Stimulated activated CD8-positive, alpha-beta memory T cell treated with anti-CD3 and anti-CD28 coated beads, Interleukin-15, amount 100 ng/mL, for 4 hours (primary cell): ENCODE results near the gene TMEM120B.
"Not testable (repeated sequence)": the region's sequence is repeated elsewhere in the genome, so short reads cannot be mapped to it uniquely, and the experiment has no call there.

ENCODE experiments used
- DNase-seq, 2 donors: peaks; one replicate each; pipeline ENCODE4 v3.0.0-alpha.2; 2020; ENCODE audit warnings: low read depth in 2 of 2

Gene TMEM120B

DNA sequence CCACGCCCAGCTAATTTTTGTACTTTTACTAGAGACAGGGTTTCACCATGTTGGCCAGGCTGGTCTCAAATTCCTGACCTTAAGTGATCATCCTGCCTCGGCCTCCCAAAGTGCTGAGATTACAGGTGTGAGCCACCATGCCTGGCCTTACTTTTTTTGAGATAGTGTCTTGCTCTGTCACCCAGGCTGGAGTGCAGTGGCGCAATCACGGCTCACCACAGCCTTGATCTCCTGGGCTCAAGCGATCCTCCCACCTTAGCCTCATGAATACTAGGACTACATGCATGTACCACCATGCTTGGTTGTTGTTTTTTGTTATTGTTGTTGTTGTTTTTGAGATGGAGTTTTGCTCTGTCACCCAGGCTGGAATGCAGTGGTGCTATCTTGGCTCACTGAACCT, 33.0 kb downstream of the TMEM120B start:
- not testable (repeated sequence) for DNase-seq

DNA sequence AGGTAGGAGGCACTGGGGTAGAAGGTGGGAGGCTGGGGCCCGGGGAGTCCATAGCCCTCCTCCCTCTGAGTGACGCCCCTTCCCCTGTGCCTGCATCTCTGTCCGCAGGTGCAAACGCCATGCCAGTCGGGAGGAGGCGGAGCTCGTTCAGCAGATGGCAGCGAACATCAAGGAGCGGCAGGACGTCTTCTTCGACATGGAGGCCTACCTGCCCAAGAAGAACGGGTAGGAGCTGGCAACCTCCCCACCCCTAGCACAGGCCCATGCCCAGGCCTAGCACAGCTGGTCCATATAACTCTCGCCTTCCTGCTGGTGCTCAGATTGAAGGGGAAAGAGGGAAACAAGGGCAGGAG, 35.6 kb downstream of the TMEM120B start:
- DNase-seq = no peak

DNA sequence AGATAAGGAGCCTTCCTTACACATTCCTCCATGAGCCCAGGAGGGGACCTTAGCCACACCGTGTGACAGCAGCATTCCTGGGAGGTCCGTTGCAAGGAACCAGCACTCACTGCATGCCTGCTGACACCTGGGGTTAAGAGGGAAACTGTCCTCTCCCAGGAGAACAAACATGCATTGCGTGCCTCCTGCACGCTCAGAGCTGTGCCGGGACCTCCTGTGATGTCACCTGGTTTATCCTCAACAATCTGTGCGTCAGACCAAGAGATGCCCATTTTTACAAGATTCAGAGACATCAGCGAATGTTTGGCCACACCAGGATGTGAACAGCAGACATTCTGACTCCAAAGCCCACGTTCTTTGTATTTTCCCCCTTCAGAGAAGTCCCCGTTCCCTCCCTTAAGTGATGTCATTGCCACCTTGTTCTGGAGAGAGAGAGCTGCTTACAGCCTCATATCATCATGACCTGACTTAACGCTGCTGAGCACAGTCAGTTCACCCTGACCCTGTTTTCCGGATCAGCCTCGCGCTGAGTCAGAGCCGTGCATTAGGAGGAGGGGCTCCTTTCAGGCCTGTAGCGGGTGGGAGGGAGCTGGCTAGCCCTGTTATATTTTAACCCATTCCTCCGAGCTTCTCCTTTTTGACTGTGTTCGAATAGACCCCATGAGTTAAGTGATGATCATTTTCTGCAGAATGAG, 36.2 kb downstream of the TMEM120B start:
- DNase-seq = no peak

DNA sequence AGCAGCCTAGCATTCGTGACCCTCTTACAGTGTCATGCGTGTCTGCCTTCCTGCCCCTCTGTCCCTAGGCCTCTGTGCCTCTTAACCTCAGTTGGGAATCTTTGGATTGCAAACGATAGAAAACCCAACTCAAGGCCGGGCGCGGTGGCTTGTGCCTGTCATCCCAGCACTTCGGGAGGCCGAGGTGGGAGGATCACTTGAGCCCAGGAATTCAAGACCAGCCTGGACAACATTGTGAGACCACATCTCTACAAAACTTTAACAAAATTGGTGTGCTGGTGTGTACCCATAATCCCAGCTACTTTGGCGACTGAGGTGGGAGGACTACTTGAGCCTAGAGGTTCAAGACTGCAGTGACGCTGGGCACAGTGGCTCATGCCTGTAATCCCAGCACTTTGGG, 36.7 kb downstream of the TMEM120B start:
- DNase-seq = no peak

DNA sequence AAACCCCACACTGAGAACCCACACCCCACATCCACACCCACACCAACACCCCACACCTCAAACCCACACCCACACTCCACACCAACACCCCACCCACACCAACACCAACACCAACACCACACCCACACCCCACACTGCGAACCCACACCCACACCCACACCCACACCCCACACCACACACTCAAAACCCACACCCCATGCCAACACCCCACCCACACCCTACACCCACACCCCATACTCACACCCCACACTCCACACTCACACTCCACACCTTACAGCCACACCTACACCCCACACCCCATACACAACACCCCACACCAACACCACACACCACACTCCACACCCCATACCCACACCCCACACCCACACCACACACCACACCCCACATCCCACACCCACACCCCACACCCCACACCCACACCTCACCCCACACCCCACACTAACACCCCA, 38.0 kb downstream of the TMEM120B start:
- no peak for DNase-seq

DNA sequence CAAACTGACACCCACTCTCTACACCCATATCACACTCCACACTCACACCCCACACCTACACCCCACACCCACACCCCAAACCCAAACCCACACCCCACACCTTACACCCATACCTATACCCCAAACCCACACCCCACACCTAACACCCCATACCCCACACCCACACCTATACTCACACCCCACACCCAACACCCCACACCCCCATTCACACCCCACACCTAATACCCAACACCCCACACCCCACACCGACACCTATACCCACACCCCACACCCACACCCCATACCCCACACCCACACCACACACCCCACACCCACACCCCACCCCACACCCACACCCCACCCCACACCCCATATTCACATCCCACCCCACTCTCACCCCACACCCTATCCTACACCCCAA, 38.5 kb downstream of the TMEM120B start:
- no peak for DNase-seq

DNA sequence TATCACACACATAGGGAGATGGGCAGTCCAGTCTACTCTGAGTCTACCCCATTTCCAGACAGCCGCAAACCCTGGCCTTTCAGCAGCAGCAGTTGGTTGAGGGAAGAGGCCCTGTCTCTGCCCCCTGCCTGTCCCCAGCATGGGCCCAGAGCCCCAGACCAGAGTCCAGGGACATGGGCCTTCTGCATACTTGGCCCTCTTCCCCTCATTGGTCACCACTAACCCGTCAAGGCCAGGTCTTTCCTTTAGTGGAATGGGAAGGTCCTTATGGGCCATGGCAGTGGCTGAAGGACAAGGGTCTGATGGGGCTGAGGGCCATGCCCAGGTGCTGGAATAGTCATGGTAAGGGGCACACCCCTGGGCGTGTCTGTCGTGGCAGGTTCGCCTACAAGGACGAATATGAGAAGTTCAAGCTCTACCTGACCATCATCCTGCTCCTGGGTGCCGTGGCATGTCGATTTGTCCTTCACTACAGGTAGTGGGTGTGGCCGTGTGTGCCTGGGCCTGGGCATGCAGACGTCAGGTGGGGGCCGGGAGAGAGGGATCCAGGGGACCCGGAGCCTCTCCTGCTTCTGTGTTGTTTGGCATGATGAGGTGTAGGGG, 39.3 kb downstream of the TMEM120B start:
- DNase-seq = no peak

DNA sequence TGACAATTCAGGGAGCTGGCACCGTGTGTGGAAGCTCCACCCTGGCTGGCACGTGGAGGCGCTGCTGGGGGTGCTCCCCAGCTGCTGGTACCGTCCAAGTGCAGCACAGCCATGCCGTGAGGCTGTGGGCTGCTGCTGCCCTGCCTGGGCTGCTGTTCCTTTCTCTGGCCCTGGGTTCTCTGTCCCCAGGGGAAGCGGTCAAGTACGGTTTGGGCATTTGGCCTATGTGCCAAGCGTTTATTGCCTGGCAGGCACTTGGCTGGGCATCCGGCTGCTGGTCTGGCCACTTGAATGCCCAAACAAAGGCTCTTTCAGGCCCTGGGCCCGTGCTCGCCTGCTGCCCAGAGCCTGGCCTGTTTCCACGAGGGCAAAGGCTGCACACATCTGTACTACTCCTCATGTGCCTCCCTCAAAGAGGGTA, 41.3 kb downstream of the TMEM120B start:
- no peak for DNase-seq

DNA sequence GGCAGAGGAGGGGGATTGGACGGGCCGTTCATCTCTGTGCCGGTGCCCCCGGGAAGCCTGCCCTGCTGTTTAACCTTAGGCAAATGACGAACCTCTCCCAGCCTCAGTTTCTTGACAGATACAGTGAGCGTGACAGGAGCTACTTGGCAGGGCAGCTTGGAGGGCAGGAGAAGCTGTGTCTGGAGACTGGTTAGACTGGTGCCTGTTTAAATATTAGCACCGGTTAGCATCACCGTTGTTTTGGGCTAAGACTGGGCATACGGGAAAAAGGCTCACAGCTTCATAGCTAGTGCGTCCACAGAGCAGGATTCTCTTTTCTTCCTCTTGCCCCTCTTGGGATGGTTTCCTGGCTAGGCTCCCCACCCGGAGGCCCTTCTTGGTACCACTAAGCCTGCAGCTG, 42.3 kb downstream of the TMEM120B start:
- DNase-seq = no peak

DNA sequence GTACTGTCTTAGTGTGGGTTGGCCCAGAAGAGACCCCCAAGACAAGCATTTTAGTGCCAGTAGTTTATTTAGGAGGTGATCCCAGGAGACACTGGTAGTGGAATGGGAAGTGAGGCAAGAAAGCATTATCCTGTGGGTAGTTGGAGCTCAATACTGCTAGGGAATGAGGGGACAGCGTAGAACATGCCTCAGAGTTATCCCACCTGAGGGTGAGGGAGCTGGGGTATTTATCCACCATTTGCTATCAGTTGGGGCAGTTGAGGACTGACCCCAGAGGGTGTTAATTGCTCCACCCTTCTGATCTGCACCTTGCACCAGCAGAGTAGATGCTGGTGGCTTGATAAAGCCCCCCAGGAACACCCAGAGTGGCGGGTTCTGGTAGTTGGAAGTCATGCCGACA, 43.0 kb downstream of the TMEM120B start:
- DNase-seq = no peak

DNA sequence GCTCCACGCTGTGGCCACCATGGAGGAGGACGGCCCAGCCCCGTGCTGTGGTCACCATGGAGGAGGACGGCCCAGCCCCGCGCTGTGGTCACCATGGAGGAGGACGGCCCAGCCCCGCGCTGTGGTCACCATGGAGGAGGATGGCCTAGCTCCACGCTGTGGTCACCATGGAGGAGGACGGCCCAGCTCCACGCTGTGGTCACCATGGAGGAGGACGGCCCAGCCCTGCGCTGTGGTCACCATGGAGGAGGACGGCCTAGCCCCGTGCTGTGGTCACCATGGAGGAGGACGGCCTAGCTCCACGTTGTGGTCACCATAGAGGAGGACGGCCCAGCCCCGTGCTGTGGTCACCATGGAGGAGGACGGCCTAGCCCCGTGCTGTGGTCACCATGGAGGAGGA, 46.0 kb downstream of the TMEM120B start:
- DNase-seq = not testable (repeated sequence)

DNA sequence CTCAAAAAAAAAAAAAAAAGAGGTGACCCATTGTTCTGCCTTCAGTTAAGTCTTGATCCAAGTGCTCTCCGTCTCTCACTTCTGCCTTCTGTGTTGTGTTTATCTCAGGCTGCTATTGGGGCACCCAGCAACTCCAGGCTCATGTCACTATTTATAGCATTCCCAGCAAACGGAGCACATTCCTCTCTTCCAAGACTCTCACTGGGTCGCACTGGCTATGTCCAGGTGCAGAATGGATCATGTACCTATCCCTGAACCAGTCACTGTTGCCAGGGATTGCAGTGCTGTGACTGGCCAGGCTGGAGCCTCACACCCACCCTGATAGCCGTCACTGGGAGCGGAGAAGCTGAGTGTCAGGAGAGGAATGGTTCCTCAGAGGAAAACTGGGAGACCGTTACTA, 49.7 kb downstream of the TMEM120B start:
- no peak for DNase-seq

DNA sequence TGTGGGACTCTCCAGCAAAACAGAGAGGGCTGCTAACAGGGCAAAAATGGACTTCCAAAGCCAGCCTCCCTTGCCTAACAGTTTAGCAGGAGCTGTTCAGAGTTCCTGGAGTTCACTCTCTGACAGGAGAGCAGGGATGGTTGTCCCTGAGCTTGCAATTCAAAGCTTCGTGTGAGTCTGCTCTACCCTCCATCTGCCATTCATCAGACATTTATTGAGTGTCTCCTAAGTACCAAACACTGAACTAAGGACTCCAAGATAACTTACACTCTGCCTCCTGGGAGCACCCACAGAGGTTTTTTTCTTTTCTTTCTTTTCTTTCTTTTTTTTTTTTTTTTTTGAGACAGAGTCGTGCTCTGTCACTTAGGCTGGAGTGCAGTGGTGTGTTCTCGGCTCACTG, 52.3 kb downstream of the TMEM120B start:
- no peak for DNase-seq

DNA sequence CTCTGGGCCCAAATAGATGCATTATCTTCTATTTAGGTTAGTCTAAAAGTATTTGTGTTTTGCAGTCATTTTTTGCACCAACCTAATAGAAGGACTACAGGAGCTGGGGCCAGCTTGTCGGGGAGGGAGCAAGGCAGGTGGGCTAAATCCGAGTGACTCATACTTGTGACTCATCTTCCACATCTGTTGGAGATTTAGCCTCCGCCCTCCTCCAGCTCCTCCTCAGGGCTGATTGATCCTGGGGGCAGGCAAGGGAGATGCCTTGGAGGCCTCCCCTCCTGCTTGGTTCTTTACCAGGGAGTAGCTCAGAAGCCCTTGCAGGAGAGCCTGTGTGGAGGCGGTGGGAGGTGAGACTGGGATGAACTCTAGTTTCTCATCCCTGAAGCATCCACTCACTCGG, 53.0 kb downstream of the TMEM120B start:
- DNase-seq = no peak

DNA sequence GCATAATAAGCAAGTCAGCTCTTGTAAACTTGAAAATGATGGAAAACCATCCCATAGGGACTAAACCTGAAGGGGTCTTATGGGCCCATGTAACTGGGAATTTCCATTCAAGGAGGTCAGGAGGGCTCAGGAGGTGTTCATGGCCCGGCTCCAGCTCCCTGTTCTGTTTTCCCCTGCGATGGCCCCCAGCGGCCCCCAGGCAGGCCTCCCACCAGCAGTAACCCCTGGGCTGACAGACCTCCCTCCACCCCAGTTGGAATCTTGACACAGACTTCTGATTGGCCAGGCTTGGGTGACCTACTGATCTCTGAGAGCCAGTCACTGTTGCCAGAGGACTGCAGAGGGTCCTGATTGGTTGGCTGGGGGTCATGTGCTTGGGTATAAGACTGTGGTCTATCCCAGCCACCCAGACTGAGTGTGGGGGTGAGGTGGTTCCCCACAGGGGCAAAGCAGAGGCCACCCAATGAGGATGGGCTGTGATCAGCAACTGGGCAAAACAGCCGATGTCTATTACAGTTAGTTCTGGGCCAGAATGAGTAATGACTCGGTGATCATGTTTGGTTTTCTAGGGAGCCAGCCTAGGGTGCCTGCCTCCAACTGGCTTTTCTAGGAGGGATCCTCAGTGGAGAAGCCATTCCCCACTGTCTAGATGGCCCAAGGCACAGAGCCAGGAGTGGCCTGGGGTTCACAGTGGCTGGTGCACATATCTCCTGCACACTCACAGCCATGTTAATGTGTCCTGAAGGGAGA, 53.9 kb downstream of the TMEM120B start:
- DNase-seq = no peak

DNA sequence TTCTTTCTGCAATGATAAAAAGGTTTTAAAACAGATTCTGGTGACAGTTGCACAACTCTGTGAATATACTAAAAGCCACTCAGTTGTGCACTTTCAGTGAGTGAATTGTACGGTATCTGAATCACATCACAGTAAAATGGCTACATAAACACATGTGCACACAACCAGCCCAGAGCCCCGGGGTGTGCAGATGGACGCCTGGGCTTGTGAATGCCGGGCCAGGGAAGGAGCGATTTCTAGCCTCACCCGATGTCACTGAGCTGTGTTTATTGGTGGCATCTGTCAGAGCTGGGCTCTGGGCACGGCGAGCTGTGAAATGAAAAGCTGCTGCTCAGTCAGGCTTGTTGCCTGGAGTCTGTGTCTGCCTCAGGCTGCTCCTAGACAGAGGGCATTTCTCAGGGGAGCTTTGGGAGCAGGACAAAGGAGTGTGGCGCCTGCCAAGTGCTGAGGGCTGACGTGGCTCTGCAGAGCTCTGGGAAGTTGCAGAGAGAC, 55.0 kb downstream of the TMEM120B start:
- no peak for DNase-seq

DNA sequence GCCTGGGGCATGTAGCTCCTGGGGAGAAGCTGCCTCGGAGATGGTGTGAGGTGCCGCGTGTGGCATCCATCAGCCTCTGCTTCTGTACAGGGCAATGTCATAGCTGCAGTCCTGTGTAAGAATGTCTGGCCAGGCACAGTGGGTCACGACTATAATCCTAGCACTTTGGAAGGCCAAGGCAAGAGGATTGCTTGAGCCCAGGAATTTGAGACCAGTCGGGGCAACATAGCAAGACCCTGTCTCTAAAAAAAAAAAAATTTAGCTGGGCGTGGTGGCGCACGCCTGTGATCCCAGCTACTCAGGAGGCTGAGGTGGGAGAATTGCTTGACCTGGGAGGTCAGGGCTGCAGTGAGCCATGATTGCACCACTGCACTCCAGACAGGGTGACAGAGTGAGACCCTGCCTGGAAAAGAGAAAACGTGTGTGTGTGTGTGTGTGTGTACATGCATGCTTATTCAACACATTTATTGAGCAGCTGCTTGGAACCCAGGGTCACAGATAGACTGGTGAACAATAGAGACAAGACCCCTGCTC, 56.8 kb downstream of the TMEM120B start:
- DNase-seq = no peak

DNA sequence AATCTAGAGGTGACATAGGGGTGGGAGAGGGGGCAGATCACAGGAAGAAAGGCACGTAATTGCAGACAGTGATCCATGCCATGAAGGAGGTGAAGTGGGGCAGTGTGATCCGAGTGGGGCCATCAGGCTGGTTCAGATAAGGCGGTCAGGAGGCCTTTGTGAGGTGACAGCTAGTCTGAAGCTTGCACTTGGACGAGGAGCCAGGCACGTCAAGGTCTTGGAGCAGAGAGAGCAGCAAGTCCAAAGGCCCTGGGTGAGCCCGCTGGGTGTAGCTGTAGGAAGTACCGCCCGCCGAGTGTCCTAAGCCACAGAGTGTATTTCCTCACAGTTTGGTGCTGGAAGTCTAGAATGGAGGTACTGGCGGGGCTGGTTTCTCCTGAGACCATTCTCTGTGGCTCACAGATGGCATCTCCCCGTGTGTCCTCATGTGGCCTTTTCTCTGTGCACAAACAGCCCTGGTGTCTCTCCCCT, 57.3 kb downstream of the TMEM120B start:
- DNase-seq = no peak

DNA sequence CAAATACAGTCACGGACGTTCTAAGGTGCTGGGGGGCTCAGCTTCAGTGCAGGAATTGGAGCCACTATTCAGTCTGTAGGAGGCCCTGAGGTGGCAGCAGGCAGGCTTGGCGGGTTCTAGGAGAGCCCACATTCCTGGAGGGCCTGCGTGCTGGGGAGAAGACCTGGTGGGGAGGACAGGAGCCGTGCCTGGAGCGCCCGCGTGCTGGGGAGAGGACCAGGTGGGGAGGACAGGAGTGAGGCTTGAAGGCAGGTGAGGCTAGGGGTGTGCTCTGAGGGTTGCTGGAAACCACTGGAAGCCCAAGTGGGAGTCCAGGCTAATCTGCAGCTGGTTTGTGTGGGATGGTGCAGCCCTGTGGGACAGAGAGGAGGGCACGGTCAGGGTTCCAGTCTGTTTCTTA, 57.8 kb downstream of the TMEM120B start:
- no peak for DNase-seq

DNA sequence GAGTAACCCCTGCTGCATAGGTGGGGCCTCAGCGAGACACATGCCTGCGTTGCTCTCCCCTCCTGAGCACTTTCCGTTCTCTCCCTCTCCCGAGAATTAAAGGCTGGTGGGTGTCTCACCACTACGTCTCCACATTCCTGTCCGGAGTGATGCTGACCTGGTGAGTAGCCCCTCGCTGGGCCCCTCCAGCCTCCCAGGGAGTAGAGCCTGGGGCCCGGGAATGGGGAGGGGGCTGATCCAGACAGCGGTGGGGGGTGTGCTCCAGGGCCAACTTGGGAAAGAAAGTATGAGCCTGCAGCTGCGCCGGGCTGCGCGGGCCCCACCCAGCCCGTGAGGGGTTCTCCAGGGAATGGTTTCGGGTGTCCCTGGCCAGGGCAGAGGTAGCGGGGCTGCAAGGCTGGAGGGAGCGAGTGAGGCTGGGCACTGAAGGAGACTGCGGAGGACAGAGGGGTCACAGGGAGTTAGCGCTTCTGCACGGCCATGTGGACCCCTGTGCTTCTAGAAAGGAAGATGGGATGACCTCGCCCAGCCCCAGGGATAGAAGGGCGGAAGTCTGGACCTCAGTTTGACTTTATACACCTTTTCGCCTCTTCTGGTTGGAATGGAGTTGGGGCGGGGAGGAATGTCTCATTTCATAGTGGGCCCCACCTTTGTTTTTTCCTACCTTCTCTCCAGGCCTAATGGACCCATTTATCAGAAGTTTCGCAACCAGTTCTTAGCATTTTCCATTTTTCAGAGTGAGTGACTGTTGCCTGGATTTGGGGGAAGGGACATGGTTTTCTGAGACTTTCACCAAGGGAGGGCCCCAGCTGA, 58.5 kb downstream of the TMEM120B start:
- no peak for DNase-seq

DNA sequence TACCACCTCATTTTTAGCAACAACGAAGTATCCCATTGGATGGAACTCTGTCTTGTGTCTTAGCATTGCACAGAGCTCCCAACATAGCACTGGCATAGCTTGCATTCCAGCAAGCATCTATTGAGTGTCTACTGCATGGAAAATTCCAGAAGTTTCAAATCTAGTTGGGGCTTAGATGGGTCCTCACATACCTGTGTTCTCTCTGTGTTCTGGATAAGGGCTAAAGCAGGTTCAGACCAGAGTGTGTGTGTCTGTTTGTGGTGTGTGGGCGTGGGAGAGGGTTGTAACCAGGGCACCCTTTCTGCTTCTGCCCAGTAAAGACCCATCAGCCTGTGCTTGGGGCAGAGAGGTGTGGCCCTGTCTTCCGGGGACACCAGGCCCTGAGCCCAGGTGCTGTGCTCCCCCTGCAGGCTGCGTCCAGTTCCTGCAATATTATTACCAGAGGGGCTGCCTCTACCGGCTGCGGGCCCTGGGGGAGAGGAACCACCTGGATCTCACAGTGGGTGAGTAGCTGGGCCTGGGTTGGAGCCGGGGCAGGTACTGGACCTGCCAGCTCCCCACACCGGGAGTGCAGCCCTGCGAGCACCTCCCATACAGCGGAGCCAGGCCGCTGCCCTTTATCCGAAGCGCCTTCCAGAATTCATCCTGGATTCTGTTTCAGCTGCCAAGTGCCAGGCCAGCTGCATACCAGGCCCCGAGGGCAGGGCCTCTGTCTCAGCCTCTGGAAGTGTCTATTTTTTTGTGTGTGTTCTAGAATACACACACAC, 60.6 kb downstream of the TMEM120B start:
- DNase-seq = peak in 1 of 2 donors; percentile 49
